ENCODE results near the gene POLR2J. TPM values are rescaled to one million over a fixed set of nuclear protein-coding genes. Genes with fewer than 3 reads are reported as not detected.

Gene POLR2J
- total RNA-seq, 2 experiments from 2014 or later = 49.1 to 54.7 TPM

- peaks cover 32% of the 10 kb centered on the region for H3K36me3 Mint-ChIP-seq (ENCODE audit: low read depth)
- intact Hi-C loops (cut with micrococcal nuclease) = no loop called here
- no peaks in the 10 kb centered on the region for H3K9me3 Mint-ChIP-seq
- ChIA-PET CTCF (interaction anchor here (1.2 to 7.1 kb wide), 4 partner anchors 10 to 30 kb away, joined by 3 to 38 read pairs (median 16); partner anchors contain the start of gene PRKRIP1), POLR2A (interaction anchor here (0.6 to 12.1 kb wide), 7 partner anchors 8 to 39 kb away, joined by 3 to 147 read pairs (median 4); partner anchors contain the start of gene PRKRIP1)
- H3K4me3 Mint-ChIP-seq = peak overlapping the region; percentile 75
- peak overlapping the region; percentile 98 for H3K27ac Mint-ChIP-seq
- no peak for TF ChIP-seq CTCF (IDR thresholded peaks at IDR 0.05)
- ATAC-seq (peak; percentile 77), DNase-seq (peak; percentile 92)
- peaks cover 69% of the 10 kb centered on the region for H3K4me1 Mint-ChIP-seq (ENCODE audit: low read depth)
- H3K27me3 Mint-ChIP-seq = no peaks in the 10 kb centered on the region
Observed at GRCh38 chr7:102426268-102427018, 52.3 kb downstream of the POLR2J start.

- DNase-seq (peak; percentile 93), ATAC-seq (peak; percentile 80)
- TF ChIP-seq CTCF (IDR thresholded peaks at IDR 0.05) = no peak
- intact Hi-C loops (cut with micrococcal nuclease) = no loop called here
- H3K27me3 Mint-ChIP-seq = no peaks in the 10 kb centered on the region
- H3K4me1 Mint-ChIP-seq (ENCODE audit: low read depth) = peaks cover 65% of the 10 kb centered on the region
- CTCF ChIA-PET = interaction anchor here (1.2 to 7.1 kb wide), 5 partner anchors 9 to 42 kb away, joined by 3 to 38 read pairs (median 15); partner anchors contain the start of gene PRKRIP1
- peaks cover 37% of the 10 kb centered on the region for H3K36me3 Mint-ChIP-seq (ENCODE audit: low read depth)
- peak overlapping the region; percentile 75 for H3K4me3 Mint-ChIP-seq
- H3K27ac Mint-ChIP-seq = peak overlapping the region; percentile 98
- no peaks in the 10 kb centered on the region for H3K9me3 Mint-ChIP-seq
- POLR2A ChIA-PET = interaction anchor here (0.6 to 12.1 kb wide), 9 partner anchors 8 to 1015 kb away, joined by 3 to 147 read pairs (median 4); partner anchors contain the start of gene PRKRIP1
Observed at GRCh38 chr7:102425639-102426267, 53.0 kb downstream of the POLR2J start.

- ATAC-seq (no peak), DNase-seq (no peak)
- Mint-ChIP-seq H3K27ac (peak overlapping the region; percentile 98), H3K4me1 (ENCODE audit: low read depth) (peaks cover 70% of the 10 kb centered on the region), H3K9me3 (no peaks in the 10 kb centered on the region), H3K27me3 (no peaks in the 10 kb centered on the region), H3K36me3 (ENCODE audit: low read depth) (peaks cover 44% of the 10 kb centered on the region), H3K4me3 (no peak overlapping the region)
- intact Hi-C loops (cut with micrococcal nuclease) = no loop called here
- no peak for TF ChIP-seq CTCF (IDR thresholded peaks at IDR 0.05)
- POLR2A ChIA-PET = interaction anchor here (0.9 to 12.1 kb wide), 4 partner anchors 10 to 28 kb away, joined by 3 to 147 read pairs (median 14); partner anchors contain the start of gene PRKRIP1
- CTCF ChIA-PET = interaction anchor here (1.5 to 7.1 kb wide), 3 partner anchors 14 to 42 kb away, joined by 4 to 38 read pairs (median 15); no protein-coding TSS in a partner anchor
Observed at GRCh38 chr7:102424787-102425218, 53.9 kb downstream of the POLR2J start.

- ChIA-PET CTCF (interaction anchor here (1.3 to 7.1 kb wide), 3 partner anchors 13 to 43 kb away, joined by 4 to 38 read pairs (median 4); no protein-coding TSS in a partner anchor), POLR2A (interaction anchor here (0.7 to 12.1 kb wide), 3 partner anchors 8 to 27 kb away, joined by 4 to 147 read pairs (median 24); partner anchors contain the start of gene PRKRIP1)
- Mint-ChIP-seq H3K4me1 (ENCODE audit: low read depth) (peaks cover 68% of the 10 kb centered on the region), H3K36me3 (ENCODE audit: low read depth) (peaks cover 43% of the 10 kb centered on the region), H3K27me3 (no peaks in the 10 kb centered on the region), H3K4me3 (no peak overlapping the region), H3K27ac (peak overlapping the region; percentile 98), H3K9me3 (no peaks in the 10 kb centered on the region)
- ATAC-seq (no peak), DNase-seq (no peak)
- intact Hi-C loops (cut with micrococcal nuclease) = no loop called here
- no peak for TF ChIP-seq CTCF (IDR thresholded peaks at IDR 0.05)
Observed at GRCh38 chr7:102424129-102424551, 54.6 kb downstream of the POLR2J start.

Small RNAs within 50 kb of the gene (microRNA-seq; reads per million reads assigned to microRNA genes)
- 2.1 reads per million for gene MIR4467 (ENCODE audit: borderline microRNAs expressed, borderline replicate concordance)
- 8.2 reads per million, percentile 28 among the genes with 10 or more reads in this experiment for gene MIR5090 (ENCODE audit: borderline microRNAs expressed, borderline replicate concordance)

Other genes starting within 250 kb of the POLR2J start
- 1 to 10 TPM; 5.0 to 7.1 TPM for gene SH2B2, start 192.1 kb downstream of the POLR2J start, total RNA-seq
- gene SPDYE6, start 122.5 kb downstream of the POLR2J start, total RNA-seq = not detected
- gene PRKRIP1, start 82.6 kb downstream of the POLR2J start, total RNA-seq = 10 to 100 TPM; 29.8 to 33.6 TPM
- 10 to 100 TPM; 29.4 to 35.8 TPM for gene ORAI2, start 45.3 kb downstream of the POLR2J start, total RNA-seq
- gene ALKBH4, start 14.1 kb downstream of the POLR2J start, total RNA-seq = 1 to 10 TPM; 6.0 to 6.9 TPM
- gene LRWD1, start 13.9 kb downstream of the POLR2J start, total RNA-seq = 10 to 100 TPM; 12.3 to 12.7 TPM
- 10 to 100 TPM; 26.0 to 31.3 TPM for gene RASA4B, start 38.9 kb upstream of the POLR2J start, total RNA-seq
- 10 to 100 TPM; 21.4 to 22.3 TPM for gene UPK3BL2, start 64.8 kb upstream of the POLR2J start, total RNA-seq
- not detected for gene SPDYE2, start 72.3 kb upstream of the POLR2J start, total RNA-seq
- gene POLR2J3, start 93.7 kb upstream of the POLR2J start, total RNA-seq = 10 to 100 TPM; 38.0 to 40.5 TPM
- 10 to 100 TPM; 92.6 to 95.1 TPM for gene RASA4, start 137.8 kb upstream of the POLR2J start, total RNA-seq
- gene UPK3BL1, start 163.9 kb upstream of the POLR2J start, total RNA-seq = 10 to 100 TPM; 23.8 to 27.8 TPM
- not detected for gene SPDYE2B, start 171.4 kb upstream of the POLR2J start, total RNA-seq
- gene POLR2J2, start 192.7 kb upstream of the POLR2J start, total RNA-seq = 10 to 100 TPM; 13.2 to 13.8 TPM